Measurements from ENCODE around the gene TTC28.

The TTC28 gene

DNA sequence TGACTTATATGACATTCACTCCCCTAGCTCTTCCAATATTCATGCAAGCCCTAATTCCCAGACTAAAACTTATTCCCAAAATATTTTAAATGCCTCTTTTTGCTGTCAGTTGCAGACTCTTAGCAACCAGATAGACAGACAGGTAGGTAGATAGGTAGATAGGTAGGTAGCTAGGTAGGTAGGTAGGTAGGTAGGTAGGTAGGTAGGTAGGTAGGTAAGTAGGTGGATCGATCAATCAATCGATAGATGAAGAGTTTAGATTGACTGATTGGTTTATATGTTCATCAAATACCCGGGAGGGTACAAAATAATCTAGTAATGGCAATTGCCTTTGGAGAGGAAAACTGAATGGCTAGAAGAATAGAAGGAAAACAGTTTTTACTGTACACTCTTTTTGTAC, 86.3 kb downstream of the TTC28 start:
- DNase-seq (ENCODE audit: low read depth): no peak
- TF ChIP-seq, protein P1, sequence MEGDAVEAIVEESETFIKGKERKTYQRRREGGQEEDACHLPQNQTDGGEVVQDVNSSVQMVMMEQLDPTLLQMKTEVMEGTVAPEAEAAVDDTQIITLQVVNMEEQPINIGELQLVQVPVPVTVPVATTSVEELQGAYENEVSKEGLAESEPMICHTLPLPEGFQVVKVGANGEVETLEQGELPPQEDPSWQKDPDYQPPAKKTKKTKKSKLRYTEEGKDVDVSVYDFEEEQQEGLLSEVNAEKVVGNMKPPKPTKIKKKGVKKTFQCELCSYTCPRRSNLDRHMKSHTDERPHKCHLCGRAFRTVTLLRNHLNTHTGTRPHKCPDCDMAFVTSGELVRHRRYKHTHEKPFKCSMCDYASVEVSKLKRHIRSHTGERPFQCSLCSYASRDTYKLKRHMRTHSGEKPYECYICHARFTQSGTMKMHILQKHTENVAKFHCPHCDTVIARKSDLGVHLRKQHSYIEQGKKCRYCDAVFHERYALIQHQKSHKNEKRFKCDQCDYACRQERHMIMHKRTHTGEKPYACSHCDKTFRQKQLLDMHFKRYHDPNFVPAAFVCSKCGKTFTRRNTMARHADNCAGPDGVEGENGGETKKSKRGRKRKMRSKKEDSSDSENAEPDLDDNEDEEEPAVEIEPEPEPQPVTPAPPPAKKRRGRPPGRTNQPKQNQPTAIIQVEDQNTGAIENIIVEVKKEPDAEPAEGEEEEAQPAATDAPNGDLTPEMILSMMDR (IDR thresholded peaks at IDR 0.05; ENCODE audit: control insufficient read depth, extremely low read depth, insufficient read depth): no peak
- no peak overlapping the region for H3K4me3 ChIP-seq (ENCODE audit: low read depth, low read length)

DNA sequence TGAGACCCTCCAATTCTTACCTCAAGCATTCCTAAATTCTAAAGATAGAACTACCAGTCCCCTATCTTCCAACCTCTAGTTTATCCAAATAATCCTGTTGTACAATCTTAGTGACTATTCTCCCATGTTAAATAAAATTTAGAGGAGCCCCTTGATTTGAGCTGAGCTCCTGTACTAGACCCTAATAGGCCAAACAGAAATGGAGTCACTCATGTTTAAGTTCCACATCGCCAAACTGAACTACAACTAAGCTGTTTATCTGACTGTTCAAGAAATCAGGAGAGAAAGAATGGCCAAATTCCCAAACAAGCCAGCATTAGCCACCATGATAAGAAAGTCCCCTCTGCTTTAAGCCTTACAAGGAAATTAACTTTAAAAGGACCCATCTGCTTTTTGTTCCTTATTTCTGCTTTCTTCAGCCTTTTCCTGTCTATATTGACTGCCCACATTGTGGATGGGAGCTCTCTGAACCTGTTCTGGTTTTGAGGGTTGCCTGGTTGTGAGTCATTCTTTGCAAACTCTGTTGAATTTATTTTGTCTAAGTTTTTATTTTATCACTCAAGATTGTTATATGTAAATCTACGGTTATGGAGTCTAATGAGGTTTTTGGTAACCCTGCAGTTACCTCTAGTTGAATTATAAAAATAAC, 90.4 kb downstream of the TTC28 start:
- no peak for DNase-seq (ENCODE audit: low read depth)
- no peak overlapping the region for H3K4me3 ChIP-seq (ENCODE audit: low read depth, low read length)
- TF ChIP-seq, protein P1 (IDR thresholded peaks at IDR 0.05; ENCODE audit: control insufficient read depth, extremely low read depth, insufficient read depth): no peak

DNA sequence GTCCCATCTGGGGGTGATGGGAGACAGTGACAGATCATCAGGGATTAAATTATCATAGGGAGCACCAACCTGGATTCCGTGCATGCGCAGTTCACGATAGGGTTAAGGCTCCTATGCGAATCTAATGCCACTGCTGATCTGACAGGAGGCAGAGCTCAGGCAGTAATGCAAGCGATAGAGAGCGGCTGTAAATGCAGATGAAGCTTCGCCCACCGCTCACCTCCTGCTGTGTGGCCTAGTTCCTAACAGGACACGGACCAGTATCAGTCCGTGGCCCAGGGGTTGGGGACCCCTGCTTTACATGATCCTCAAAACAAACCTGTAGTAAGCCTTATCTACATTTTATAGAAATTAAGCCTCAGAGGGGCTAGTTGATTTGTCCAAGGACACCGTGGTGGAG, 94.3 kb downstream of the TTC28 start:
- TF ChIP-seq, protein P1 (IDR thresholded peaks at IDR 0.05; ENCODE audit: control insufficient read depth, extremely low read depth, insufficient read depth): no peak
- no peak for DNase-seq (ENCODE audit: low read depth)
- no peak overlapping the region for H3K4me3 ChIP-seq (ENCODE audit: low read depth, low read length)

DNA sequence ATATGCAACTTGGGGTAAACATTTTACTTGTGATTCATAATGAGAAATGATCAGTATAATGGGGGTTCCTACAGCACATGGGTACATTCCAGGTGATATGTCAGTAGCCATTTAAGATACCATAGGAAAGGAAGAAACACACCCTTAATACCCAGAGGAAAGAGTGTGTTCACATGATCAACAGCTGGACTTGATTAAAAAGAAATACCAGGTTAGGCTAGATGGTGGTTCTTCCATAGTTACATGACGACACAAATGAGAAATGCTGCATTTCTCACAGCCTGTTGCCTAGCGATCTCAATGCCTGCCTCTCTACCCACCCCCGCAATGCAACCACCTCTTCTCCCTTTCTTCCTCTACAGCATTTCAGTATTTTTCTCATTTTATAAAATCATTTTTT, 96.8 kb downstream of the TTC28 start:
- no peak for DNase-seq (ENCODE audit: low read depth)
- TF ChIP-seq, protein P1 (IDR thresholded peaks at IDR 0.05; ENCODE audit: control insufficient read depth, extremely low read depth, insufficient read depth): no peak
- no peak overlapping the region for H3K4me3 ChIP-seq (ENCODE audit: low read depth, low read length)

DNA sequence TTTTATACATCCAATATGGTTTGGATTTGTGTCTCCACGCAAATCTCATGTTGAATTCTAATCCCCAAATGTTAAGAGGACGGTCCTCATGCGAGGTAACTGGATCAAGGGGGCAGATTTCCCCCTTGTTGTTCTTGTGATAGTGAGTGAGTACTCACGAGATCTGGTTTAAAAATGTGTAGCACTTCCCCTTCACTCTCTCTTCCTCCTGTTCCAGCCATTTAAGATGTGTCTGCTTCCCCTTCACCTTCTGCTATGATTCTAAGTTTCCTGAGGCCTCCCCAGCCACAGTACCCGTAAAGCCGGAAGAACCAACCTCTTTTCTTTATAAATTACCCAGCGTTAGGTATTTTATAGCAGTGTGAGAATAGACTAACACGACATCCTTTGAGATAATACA, 98.6 kb downstream of the TTC28 start:
- DNase-seq (ENCODE audit: low read depth): no peak
- TF ChIP-seq, protein P1 (IDR thresholded peaks at IDR 0.05; ENCODE audit: control insufficient read depth, extremely low read depth, insufficient read depth): no peak
- no peak overlapping the region for H3K4me3 ChIP-seq (ENCODE audit: low read depth, low read length)

DNA sequence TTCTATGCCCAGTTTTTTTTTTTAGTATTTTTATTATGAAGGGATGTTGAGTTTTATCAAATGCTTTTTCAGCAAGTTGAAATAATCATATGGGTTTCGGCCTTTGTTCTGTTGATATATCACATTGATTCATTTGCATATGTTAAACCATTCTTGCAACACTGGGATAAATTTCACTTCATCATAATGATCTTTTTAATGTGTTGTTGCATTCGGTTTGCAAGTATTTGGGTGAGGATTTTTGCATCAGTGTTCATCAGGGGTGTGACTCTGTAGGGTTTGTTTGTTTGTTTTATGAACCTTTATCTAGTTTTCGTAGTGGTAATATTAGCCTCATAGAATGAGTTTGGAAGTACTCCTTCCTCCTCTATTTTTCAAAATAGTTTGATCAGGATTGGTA, 103.5 kb downstream of the TTC28 start:
- H3K4me3 ChIP-seq (ENCODE audit: low read depth, low read length): no peak overlapping the region
- no peak for DNase-seq (ENCODE audit: low read depth)
- TF ChIP-seq, protein P1 (IDR thresholded peaks at IDR 0.05; ENCODE audit: control insufficient read depth, extremely low read depth, insufficient read depth): no peak

DNA sequence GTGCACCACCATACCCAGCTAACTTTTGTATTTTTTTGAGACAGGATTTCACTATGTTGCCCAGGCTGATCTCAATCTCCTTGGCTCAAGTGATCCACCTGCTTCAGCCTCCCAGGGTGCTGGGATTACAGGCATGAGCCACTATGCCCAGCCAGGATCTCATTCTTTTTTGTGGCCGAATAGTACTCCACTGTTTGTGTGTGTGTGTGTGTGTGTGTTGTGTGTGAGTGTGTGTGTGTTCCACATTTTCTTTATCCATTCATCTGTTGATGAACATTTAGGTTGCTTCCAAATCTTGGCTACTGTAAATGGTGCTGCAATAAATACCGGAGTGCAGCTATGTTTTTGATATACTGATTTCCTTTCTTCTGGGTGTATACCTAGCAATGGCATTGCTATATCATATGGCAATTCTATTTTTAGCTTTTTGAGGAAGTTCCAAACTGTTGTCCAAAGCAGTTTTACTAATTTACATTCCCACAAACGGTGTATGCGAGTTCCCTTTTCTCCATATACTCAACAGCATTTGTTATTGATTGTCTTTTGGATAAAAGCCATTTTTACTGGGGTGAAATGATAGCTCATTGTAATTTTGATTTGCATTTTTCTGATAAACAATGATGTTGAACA, 105.4 kb downstream of the TTC28 start:
- no peak overlapping the region for H3K4me3 ChIP-seq (ENCODE audit: low read depth, low read length)
- no peak for DNase-seq (ENCODE audit: low read depth)
- TF ChIP-seq, protein P1 (IDR thresholded peaks at IDR 0.05; ENCODE audit: control insufficient read depth, extremely low read depth, insufficient read depth): no peak

Data from LNCaP clone FGC (cell line).